Astrocyte of the spinal cord (primary cell): ENCODE measurements around the gene LTF.
"Not testable (repeated sequence)": the region's sequence is repeated elsewhere in the genome, so short reads cannot be mapped to it uniquely, and the experiment has no call there.

Source experiments
- DNase-seq: peaks from one replicate; pipeline ENCODE4 v3.0.0; 2011; ENCODE audit warnings: low read depth, low spot score
- H3K4me3 ChIP-seq: 2 replicates; pipeline ENCODE4 v1.5.1; 2011; ENCODE audit warnings: low read depth, mild to moderate bottlenecking, low read length, moderate library complexity
- in situ Hi-C: cut with HindIII; loops from 2 replicates; pipeline ENCODE4 v1.10.0; 2017; ENCODE audit warnings: low sequenced_read_pairs
- TF ChIP-seq, protein P1 (sequence below): IDR thresholded peaks from 2 replicates; pipeline ENCODE4 v1.5.1; 2012; ENCODE audit warnings: low read depth, mild to moderate bottlenecking, low read length, inconsistent platforms

Gene LTF

DNA sequence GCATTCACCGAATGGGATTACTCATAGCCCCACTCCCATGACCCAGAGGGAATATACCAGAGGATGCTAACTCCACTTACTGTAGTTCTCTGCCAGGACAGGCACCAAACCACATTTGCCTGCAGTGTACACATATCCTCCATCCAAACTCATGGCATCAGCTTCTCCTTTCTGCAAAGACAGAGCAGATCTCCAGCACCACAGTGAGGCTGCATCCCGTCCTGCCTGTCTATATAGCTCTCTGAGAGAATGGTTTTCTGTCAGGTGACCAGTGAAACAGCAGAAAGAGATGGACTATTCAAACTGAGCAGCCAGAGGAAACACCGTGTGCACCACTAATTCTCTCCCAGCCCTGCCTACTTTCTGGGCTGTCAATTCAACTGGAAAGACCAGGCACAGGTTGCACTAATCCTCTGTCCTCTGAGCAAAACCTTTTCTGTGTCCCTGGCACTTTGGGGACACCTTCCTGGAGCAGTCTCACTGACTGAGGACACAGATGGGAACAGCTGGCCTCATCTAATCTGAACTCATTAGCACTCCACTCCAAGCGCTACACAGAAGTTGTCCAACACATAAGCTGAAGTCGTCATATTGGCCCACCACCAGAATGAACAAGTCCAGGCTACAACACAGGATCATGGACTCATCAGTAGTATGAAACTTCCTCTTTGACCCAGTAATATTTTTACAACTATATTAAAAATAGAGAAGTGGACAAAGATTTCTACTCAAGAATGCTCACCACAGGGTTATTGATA lies 17.3 kb downstream of the LTF start:
- H3K4me3 ChIP-seq, result no peak overlapping the region
- in situ Hi-C loops, result no loop called here
- DNase-seq, result no peak
- TF ChIP-seq, protein P1, sequence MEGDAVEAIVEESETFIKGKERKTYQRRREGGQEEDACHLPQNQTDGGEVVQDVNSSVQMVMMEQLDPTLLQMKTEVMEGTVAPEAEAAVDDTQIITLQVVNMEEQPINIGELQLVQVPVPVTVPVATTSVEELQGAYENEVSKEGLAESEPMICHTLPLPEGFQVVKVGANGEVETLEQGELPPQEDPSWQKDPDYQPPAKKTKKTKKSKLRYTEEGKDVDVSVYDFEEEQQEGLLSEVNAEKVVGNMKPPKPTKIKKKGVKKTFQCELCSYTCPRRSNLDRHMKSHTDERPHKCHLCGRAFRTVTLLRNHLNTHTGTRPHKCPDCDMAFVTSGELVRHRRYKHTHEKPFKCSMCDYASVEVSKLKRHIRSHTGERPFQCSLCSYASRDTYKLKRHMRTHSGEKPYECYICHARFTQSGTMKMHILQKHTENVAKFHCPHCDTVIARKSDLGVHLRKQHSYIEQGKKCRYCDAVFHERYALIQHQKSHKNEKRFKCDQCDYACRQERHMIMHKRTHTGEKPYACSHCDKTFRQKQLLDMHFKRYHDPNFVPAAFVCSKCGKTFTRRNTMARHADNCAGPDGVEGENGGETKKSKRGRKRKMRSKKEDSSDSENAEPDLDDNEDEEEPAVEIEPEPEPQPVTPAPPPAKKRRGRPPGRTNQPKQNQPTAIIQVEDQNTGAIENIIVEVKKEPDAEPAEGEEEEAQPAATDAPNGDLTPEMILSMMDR, result no peak

DNA sequence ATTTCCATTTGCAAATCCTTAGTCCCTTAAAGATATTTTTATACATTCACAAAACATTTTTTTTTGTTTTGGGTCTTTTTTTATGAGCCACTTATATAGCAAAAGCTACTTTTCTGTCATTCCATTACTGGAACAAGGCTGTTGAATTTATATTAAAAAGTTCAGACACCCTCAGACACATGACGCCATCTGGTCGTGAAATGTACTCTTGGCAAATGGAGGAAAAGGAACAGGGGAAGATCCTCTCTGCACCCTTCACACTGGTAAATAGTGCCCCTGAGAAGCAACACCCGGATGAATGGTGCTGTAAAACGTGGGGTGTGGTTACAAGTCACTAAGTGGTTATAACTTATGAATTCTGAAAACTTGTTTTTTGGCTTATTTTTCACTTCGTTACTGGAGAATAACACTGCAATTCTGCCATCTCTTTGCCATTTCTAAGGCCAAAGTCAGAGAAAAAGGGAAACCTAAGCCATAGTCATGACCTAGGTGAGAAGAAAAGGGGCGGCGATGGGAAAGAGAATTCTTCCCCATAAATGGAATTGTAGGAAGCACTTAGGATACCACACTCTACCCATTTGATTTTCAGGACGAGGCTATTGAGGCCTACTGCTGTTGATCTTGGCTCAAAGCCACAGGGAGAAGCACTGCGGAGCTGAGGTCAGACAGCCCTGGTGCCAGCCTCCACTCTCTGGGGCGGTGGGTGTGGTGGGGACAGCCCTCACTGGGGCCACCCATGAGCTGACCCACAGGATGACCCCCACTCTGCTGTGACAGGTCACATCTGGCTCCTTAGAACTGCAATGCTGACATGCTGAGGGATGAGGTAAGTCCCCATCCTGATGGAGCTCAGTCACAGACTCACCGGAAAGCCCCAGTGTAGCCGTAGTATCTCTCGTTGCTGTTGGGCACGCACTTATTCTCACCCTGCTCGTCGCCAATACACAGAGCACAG lies 21.9 kb downstream of the LTF start:
- TF ChIP-seq, protein P1, result peak; percentile 59
- no peak overlapping the region for H3K4me3 ChIP-seq
- peak; percentile 44 for DNase-seq
- in situ Hi-C loops, result no loop called here

DNA sequence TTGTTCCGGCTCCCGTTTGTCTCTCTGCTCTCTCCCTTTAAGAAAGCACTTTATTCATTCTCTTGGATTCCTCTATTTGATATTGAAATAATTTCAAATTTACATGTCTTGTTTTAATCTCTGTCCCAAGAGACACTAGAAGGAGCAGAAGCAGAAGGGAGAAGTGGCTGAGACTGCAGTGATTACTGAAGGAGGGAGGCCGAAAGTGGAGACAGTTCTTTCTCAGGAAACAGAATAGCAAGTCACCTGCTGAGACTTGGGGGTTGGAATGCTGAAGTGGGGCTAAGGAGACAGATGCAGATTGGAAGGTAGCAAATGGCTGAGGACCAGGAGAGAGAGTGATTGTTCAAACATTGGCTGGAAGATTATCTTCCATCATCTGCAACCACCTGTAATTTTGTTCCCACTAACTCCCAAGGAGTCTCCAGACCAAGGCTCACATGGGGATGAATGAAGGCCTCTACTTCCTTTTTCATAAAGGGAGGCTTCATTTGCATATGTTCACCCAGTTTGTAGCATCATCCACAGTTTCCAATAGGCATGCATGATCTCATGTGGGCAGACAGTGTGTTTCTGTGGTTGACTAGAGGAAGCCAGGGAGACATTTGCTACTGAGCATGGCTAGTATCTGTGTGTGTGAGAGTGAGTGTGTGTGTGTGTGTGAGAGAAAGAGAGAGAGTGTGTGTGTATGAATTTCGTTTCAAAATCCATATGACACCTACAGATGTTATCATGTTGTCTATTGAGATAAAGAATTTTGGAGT lies 24.0 kb downstream of the LTF start:
- no peak for DNase-seq
- in situ Hi-C loops, result no loop called here
- TF ChIP-seq, protein P1, result no peak
- H3K4me3 ChIP-seq, result no peak overlapping the region

DNA sequence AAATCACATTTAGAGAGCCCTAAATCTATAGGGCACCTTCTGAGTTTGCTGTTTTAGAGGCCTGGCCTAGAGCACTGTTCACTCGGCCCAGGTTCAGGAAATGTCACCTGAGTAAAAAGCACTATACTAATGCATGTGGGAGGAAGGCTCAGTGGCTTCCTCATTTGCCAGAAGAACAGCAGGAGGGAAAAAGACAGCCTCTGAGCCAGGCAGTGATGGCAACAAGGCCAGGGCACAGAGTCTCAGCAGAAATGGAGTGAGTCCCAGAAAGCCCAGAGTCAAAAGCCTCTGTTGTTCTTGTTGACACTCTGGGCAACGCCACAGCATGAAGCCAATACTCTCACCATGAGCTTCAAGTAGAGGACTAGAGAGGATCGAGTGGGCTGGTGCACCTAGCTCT lies 25.9 kb downstream of the LTF start:
- H3K4me3 ChIP-seq, result no peak overlapping the region
- TF ChIP-seq, protein P1, result no peak
- DNase-seq, result no peak
- in situ Hi-C loops, result no loop called here

DNA sequence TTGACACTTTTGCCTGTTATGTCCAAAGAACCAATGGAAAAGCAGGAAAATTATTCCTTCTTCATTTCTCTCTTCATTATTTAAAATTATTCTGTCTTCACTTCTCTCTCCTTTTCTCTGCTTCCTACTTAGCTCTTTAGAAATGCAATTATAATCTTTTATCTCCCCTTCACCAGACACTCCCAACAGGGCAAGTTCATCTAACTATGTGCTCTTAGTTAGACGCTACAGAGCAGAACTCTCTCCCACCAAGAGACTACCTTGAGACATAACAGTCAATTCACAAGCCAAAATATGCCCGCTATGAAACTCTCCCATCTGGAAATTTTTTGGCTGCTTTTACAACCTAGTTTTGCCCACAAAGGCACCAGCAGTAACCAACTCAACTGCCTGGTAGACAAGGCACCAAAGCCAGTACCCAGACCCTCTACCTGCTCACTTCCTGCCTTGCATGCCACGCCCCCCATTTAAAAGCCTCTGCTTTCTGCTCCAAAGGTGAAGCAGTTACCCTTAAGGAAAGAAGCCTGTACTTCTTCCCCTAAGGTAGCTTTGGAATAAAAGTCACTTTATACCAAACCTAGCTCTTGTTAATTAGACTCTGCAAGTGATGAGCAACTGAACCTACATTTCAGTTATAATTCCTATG lies 29.5 kb downstream of the LTF start:
- in situ Hi-C loops, result no loop called here
- no peak overlapping the region for H3K4me3 ChIP-seq
- TF ChIP-seq, protein P1, result no peak
- DNase-seq, result no peak

DNA sequence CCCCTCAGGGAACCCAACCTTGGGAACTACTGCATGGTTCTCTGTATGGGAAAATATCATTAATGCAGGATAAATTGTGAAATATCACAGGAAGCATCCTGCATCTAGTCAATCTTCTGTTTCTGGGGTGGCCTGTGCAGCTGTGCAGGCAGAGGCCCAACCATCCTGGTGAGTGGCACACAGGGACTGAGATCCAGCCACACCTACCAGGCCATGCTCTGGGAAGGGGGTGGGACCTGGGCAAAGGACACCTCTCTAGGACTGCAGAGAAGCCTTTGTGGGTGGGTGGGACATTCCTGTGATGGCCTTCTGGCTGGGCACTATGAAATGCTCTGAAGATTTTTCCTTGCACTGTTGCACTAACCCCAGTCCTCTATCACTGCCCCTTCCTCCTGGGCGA lies 30.9 kb downstream of the LTF start:
- in situ Hi-C loops, result no loop called here
- DNase-seq, result no peak
- TF ChIP-seq, protein P1, result no peak
- no peak overlapping the region for H3K4me3 ChIP-seq

DNA sequence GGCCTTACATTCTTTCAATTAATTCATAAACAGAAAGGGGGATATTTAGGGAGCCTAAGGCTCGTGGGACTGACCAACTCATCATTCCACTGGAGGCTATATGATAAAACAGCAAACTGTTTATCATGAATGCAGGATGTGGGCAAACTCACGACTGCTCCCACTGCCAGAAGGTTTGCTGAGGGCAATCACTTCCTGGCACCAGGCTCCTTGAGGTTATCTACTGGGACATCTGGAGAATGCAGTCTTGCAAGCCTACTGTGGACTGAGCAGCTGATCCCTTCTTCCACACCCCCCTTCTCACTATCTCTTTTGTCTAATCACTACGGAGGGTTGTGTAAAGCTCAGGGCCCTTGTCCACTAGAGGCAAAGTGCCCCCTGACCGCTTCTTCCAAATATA lies 31.6 kb downstream of the LTF start:
- H3K4me3 ChIP-seq, in situ Hi-C loops, DNase-seq: not testable (repeated sequence)

DNA sequence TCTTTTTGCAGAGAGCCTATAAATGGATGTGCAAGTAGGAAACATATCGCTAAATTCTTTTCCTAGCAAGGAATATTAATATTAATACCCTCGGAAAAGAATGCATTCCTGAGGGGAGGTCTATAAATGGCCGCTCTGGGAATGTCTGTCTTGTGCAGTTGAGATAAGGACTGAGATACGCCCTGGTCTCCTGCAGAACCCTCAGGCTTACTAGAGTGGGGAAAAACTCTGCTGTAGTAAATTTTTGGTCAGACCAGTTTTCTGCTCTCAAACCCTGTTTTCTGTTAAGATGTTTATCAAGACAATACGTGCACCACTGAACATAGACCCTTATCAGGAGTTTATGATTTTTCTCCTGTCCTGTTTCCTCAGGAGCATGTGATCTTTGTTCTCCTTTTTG lies 32.8 kb downstream of the LTF start:
- in situ Hi-C loops, H3K4me3 ChIP-seq, DNase-seq: not testable (repeated sequence)

DNA sequence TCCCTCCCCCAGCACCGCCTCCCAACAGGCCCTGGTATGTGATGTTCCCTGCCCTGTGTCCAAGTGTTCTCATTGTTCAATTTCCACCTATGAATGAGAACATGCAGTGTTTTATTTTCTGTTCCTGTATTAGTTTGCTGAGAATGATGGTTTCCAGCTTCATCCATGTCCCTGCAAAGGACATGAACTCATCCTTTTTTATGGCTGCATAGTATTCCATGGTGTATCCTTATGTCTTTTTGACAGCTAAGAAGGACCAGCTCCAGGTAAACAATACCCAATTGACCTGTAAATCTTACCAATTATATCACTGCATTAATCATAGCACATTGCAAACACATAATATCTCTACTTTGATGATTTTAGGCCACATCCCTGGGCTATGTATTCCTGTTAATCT lies 33.8 kb downstream of the LTF start:
- DNase-seq, in situ Hi-C loops, H3K4me3 ChIP-seq: not testable (repeated sequence)
